Head of caudate nucleus (tissue), 42 donors: ENCODE data around the gene SCYGR8.
A peak's percentile ranks its signal among the peaks of the same experiment; 100 is the strongest.
"Not testable (repeated sequence)": the region's sequence is repeated elsewhere in the genome, so short reads cannot be mapped to it uniquely, and the experiment has no call there.

ENCODE experiments used
- DNase-seq, 42 donors: peaks; one replicate each; pipeline versions ENCODE4 v3.0.0 to v3.0.0-alpha.2; 2020 to 2021; ENCODE audit warnings: mixed read lengths in 7 of 42
- intact Hi-C: fragments of 100-400 bp; cut with DNase I; formaldehyde crosslinking; loops from one replicate; pipeline ENCODE4 v1.15.0; 2022

Gene SCYGR8, protein sequence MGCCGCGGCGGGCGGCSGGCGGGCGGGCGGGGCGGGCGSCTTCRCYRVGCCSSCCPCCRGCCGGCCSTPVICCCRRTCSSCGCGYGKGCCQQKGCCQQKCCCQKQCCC

DNA sequence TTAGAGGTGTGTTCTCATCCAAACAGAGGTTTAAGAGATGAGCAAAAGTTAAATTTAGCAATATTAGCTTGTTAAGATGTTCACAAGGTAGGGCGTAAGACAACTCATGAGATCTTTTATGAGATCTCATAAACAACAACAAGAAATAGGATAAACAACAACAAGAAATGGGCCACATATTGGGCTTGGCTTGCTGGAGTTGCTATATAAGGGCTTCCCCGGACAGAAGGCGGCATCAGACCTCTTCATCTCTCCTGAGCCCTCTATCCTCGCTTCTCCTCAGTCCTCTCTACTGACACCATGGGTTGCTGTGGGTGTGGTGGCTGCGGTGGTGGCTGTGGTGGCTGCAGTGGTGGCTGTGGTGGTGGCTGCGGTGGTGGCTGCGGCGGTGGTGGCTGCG, at the start of gene SCYGR8:
Gene SCYGR8, plus strand, starts transcription at position 301 of the 400 bp plus-strand sequence. Its CDS starts 0 bp downstream, at position 301.
- no peak for DNase-seq
- intact Hi-C loops = no loop called here

DNA sequence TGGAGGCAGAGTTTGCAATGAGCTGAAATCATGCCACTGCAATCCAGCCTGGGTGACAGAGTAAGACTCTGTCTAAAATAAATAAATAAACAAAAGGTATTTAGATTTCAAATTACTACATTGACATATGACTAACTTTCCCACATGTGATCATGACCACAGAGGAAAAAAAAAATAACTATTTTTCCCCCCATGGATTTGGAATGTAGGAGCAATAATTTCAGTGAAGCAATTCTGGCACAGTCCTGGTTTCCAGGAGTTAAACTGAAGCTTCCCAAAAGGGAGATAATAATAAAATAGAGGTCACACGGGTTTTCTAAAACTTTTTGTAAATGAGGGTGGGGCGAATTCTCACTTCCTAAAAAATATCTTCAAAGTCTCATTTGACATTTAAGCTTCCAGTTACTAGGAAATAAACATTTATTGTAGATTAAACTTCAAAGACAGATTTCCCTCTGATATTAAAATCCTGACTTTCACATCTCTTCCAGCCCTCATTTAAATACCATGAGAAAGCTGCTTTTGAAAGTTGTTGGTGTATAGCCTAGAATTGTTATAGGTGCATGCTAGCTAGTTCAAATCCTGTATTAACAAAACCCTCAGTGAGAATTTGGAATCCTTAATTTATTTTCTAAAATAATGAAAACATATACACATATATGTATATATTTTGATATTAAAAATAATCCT, 48.6 kb upstream of the SCYGR8 start:
- intact Hi-C loops = no loop called here
- no peak for DNase-seq

DNA sequence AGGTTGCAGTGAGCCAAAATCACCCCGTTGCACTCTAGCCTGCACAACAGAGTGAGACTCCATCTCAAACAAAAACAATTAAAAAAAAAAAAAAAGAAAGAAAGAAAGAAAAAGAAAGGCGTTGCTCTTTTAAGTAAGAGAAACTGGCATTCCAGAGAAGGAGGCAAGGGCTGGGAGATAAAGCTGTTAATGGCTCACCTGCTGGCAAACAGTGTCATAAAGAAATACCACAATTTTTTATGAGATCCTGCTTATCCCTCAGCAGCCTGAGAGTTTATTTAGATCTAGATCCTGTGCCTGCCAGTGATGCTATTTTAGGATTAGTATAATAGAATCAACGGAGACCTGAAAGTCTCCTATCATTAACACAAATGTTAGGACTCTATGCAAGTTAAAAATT, 44.1 kb upstream of the SCYGR8 start:
- intact Hi-C loops = no loop called here
- no peak for DNase-seq

DNA sequence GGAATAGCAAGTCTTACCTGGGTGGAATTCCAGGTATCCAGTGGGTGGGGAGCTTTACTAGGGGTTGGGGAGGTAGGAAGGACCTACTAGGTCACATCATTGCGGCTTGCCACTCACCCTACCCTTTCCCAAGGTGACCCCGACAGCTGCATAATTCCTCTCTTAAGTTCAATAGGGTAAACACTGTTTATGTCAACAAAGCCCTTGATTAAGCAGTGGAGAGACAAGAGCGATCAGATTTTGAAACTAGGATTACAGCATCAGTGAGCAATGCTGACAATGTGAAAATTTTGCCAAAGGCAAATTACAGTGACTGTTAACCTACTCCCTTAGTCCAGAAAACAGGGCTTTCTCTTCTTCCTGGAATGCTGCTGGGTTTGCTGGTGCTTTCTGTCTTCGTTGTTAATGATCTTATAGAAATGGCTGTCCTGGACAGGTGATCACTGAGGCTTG, 42.4 kb upstream of the SCYGR8 start:
- DNase-seq = peak in 1 of 42 donors; percentile 5
- intact Hi-C loops = no loop called here

DNA sequence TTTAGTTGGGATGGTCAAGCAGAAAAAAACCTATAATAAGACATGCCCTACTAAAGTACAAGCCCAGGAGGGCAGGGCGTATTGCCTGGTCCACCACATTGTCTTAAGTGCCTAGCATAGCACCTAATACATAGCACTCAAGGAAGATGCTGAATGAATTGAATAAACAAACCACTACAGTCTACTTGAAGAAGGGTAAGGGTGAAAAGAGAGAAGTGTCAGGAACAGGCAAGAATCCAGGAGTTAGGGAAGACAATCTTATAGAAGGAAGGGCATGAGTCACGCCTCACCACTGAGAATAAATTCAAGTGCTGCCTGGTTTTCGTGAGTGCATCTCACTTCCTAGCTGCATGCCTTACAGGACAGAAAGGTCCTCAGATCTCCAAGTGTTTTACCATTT, 41.7 kb upstream of the SCYGR8 start:
- intact Hi-C loops = no loop called here
- peak in 1 of 42 donors; percentile 2 for DNase-seq

DNA sequence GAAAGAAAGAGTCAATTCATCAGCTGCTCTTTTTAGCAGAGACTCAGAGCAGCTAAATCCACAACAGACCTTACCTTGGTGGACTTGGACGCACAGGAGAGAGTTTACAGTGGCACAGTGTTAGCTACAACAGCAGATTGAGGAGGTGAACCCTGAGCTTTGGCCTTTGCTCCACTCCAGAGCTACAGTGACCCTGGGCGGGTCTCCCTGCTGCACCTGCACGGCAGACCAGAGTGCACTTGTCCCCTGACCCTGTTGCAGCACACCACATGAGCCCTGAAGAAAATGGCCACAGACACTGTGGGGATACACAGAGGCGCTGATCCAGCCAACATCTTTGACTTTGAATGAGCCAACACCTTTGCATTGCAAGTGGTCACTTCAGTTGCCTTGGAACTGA, 38.8 kb upstream of the SCYGR8 start:
- intact Hi-C loops = no loop called here
- DNase-seq = no peak

DNA sequence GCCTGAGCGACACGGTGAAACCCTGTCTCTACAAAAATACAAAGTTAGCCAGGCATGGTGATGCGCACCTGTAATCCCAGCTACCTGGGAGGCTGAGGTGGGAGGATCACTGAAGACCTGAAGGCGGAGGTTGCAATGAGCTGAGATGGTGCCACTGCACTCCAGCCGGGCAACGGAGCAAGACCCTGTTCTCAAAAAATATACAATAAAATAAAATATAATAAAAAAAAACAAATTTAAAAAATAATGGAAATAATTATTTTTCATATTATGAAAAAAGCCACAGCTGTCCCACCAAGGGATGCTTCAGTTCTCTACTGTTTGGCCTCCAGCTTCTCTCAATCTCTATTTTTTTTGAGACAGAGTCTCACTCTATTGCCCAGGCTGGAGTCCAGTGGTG, 38.3 kb upstream of the SCYGR8 start:
- DNase-seq = peak in 1 of 42 donors; percentile 35
- intact Hi-C loops = no loop called here

DNA sequence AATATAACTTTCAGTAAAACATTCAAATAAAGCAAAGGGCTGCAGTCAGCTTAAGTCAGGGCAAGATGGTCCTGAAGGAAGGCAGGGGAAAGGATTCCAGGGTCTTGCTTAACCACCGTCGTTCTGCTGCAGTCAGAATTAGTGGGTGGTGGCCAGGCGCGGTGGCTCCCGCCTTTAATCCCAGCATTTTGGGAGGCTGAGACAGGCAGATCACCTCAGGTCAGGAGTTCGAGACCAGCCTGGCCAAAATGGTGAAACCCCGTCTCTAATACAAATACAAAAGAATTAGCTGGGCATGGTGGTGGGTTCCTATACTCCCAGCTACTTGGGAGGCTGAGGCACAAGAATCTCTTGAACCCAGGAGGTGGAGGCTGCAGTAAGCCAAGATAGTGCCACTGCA, 34.7 kb upstream of the SCYGR8 start:
- DNase-seq = no peak
- intact Hi-C loops = no loop called here

DNA sequence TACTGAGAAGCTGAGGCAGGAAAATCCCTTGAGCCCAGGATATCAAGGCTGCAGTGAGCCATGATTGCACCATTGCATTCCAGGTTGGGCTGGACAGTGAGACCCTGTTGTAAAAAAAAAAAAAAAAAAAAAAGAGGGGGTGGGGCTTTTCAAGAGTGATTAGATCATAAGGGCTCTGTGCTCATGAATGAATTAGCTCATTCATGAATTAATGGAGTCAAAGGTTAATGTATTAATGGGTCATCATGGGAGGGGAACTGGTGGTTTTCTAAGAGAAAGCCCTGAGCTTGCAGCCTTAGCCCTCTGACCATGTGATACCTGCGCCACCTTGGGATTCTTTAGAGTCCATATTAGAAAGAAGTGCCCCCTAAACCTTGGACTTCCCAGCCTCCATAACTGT, 32.4 kb upstream of the SCYGR8 start:
- intact Hi-C loops = no loop called here
- no peak for DNase-seq

DNA sequence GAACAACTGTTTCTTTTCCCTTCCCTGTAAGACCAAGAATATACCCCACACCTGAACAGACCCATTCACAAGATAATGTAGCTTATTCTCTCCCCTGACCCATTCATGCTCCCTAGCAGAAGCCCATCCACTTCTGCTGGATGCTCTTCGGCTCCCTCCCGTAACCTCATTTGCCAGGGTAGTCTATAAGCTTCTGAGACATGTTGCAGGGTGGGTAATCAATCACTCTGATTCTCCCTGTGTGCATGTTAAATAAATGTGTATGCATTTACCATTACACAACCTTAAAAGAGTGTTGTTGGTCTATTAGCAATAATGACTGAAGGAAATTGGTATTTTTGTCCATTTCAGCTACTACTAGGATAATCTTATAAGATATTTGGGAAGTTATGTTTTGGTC, 29.2 kb upstream of the SCYGR8 start:
- no peak for DNase-seq
- intact Hi-C loops = no loop called here

DNA sequence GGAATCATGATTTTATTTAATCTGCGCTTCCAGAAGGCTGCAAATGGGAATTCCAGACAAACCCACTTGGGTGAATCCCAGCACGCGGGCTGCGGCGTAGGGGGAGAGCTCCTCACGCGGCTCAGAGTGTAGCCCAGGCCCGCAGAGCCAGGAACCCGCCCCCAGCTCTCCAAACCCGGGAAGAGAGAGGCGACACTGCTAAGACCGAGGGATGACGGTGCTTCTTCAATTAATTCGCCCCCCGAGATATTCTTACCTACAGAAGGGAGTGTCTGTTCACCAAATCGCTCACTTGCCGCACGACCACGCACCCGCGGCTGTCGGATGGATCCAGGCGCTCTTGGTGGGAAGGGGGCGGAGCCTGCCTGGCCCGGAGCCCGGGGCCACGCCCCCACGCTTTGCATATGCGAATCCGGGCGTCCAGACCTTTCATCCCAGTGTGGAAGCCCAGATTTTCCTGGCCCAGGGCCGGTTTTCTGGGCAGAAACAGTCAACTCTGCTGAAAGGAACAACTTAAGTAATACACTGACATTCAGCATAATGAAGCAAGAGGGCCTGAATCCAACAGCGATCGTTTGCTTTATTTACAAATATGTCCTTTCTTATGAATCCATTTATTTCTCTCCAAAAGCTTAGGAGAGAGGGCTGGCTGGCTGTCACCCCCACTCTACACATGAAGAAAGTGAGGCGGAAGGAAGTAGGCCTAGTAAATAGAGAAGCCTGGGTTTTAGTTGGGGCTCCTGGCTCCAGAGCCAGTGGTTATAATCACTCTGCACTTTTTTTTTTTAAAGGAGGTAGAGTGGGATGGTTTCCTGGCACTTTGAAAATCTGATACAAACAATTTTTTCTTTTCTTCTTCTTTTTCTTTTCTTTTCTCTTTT, 27.8 kb upstream of the SCYGR8 start, which contains the start of gene SLC19A3:
Gene SLC19A3, minus strand, starts transcription at position 342 of the 881 bp plus-strand sequence. CDS start 15,710 bp downstream, outside the sequence.
- intact Hi-C loops = no loop called here
- peak; percentile 59 to 94 (median 80) for DNase-seq

DNA sequence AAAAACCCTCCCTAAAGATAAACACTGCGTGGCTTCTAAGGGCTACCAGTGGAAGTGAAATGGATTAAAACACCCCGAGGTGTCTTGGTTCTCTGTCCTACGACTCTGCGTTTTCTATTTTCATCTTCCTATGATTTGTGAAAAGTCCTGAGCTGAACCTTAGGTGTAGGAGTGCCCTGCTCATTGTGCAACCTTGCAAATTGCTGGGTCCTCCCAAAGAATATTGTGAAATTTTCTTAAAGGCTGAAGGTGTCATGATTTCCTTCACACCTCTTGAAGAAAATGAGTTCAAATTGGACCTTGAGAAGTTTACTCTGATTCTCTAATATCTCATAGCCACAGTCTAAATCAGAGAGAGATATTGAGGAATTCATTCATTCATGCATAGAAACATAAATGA, 26.1 kb upstream of the SCYGR8 start:
- peak in 1 of 42 donors; percentile 31 for DNase-seq
- intact Hi-C loops = no loop called here

DNA sequence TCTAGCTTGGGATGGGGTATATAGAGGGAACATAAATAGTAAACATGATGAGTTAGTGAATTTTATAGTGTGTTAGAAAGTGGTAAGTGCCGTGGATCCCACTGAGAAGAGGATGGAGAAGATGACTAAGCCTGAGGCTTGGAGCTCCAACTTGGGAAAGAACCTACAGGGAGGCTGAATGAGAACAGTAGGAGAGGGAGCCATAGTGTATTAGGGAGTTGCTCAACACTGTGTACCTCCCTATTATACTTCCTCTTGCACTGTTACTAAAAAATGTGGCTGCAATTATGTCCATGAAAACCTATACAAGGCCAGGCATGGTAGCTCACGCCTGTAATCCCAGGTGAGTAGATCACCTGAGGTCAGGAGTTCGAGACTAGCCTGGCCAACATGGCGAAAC, 25.0 kb upstream of the SCYGR8 start:
- intact Hi-C loops = no loop called here
- DNase-seq = no peak

DNA sequence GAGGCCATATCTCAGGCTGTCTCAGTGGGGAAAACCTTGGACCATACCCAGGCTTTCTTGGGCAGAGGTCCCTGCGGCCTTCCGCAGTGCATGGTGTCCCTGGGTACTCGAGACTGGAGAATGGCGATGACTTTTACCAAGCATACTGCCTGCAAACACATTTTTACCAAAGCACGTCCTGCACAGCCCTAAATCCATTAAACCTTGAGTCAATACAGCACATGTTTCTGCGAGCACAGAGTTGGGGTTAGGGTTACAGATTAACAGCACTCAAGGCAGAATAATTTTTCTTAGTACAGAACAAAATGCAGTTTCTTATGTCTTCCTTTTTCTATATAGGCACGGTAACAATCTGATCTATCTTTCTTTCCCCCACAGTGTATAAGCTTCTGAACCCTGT, 22.9 kb upstream of the SCYGR8 start:
- peak in 1 of 42 donors; percentile 13 for DNase-seq
- intact Hi-C loops = not testable (repeated sequence)

DNA sequence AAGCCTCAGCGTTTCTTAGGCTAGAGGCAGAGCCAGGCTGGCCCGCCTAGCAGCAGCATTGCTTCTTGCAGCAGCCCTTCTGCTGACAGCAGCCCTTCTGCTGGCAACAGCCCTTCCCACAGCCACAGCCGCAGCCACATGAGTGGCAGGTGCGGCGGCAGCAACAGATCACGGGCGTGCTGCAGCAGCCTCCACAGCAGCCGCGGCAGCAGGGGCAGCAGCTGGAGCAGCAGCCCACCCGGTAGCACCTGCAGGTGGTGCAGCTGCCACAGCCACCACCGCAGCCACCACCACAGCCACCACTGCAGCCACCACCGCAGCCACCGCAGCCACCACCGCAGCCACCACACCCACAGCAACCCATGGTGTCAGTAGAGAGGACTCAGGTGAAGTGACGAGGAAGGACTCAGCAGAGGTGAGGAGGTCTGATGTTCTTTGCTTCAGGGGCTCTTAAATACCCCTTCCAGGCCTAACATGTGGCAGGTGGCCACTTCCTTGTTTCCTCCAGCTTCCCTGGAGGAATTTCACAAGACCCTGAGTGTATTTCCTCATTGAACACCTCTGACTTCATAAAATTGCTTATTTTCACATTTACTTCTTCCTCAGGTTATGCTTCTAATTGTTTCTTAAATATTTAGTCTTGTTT, 21.2 kb upstream of the SCYGR8 start, which contains the start of gene SCYGR6:
Gene SCYGR6, minus strand, starts transcription at position 364 of the 646 bp plus-strand sequence. Its CDS starts 0 bp downstream, at position 364.
- peak in 1 of 42 donors; percentile 32 for DNase-seq
- intact Hi-C loops = no loop called here

DNA sequence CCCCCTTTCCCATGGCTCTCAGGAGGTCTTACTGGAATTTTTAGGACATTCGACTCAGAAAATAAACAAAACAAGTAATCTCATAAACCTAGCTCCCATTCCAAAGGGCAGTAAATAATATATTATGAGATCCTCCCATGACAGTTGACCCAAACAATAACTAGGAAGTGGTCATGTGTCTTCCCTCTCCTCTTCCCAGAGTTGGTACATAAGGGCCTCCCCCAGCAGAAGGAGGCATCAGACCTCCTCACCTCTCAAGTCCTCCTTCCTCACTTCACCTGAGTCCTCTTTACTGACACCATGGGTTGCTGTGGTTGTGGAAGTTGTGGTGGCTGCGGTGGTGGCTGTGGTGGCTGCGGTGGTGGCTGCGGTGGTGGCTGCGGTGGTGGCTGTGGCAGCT, 17.7 kb upstream of the SCYGR8 start, which contains the start of gene SCYGR7:
Gene SCYGR7, plus strand, starts transcription at position 301 of the 400 bp plus-strand sequence. Its CDS starts 0 bp downstream, at position 301.
- intact Hi-C loops = no loop called here
- no peak for DNase-seq

DNA sequence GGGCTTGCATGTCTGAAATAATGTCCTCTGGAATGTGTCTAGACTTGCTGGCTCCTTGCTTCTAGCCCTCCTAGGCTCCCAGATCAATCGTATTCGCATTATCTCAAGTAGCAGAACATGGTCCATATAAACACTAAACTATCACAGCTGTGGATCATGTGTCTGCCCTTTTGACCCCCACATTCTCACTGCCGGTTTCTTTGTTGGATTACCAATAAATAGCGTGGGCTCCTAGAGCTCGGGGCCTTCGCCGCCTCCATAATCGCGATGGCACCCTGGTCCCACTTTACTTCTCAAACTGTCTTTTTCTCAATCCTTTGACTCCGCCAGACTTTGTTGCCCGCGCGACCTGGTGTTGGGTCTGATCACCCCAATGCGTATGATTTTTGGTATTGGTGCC, 6.3 kb upstream of the SCYGR8 start:
- no peak for DNase-seq
- intact Hi-C loops = no loop called here

DNA sequence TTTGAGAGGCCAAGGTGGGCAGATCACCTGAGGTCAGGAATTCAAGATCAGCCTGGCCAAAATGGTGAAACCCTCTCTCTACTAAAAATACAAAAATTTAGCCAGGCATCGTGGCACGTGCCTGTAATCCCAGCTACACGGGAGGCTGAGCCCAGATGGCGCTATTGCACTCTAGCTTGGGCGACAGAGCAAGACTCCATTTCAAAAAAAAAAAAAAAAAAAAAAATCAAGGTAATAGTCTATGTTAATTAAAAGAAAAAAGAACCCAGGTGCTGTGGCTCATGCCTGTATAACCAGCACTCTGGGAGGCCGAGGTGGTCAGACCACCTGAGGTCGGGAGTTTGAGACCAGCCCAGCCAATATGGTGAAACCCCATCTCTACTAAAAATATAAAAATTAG, 5.0 kb upstream of the SCYGR8 start:
- DNase-seq, intact Hi-C loops: not testable (repeated sequence)

DNA sequence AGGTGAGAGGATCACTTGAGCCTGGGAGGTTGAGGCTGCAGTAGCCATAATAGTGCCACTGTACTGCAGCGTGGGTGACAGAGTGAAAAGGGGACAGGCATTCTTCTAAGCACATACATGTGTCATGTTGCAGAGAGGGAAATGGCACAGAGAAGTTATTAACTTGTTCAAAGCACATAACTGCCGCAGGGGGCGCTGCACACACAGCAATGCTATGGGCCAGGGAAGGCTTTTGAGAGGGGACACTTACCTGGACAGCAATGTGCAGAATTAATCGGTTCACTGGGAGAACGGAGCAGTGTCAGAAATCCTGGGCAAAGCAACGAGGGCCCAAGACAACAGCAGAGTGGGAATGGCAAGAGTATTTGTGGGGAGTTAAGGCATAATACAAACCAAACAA, 2.4 kb downstream of the SCYGR8 start:
- intact Hi-C loops = no loop called here
- DNase-seq = no peak
